ENCODE data around the gene ZNF816. TPM values are rescaled to one million over a fixed set of nuclear protein-coding genes. Genes with fewer than 3 reads are reported as not detected.

Gene ZNF816
- total RNA-seq, result 15.7 TPM

DNA sequence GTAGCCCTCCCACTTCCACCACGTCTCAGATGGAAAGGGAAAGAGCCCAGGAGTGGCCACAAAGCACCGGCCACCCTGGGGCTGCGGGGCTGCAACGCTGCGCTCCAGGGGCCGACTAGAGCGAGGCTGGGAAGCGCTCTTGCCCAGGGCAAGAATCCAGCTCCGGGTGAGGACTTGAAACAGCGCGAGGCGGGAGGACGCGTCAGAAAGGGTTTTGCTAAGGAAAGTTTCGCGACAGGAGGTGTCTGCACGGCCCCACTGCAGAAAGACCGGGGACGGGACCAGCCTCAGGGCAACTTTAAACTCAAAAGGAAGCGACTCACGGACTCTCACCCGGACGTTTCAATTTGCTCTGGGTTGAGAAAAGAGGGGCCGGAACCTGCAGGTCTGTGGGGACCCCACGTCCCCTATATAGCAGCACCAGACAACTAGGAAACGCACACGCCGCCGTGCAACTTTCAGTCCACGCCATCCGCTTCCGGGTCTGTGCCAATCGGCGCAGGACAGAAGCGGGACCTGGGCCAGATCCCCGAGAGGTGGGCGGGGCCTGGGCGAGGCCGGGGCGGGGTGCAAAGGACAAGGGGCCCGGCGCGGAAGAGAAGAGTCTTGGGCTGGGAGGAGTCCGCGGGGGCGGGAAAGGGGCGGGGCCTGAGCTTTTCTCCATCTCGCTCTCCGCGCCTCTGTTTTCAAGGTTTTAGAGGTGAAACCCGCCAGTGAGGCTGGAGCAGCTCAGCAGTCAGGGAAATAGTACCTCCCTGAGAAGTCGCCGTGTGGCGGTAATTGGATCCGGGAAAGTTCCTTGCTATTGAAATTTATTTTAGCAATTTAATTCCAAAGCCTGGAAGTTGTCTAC lies at the start of gene ZNF816:
Gene ZNF816, minus strand, starts transcription at position 488 of the 853 bp plus-strand sequence. CDS start 6,792 bp downstream, outside the sequence.

DNA sequence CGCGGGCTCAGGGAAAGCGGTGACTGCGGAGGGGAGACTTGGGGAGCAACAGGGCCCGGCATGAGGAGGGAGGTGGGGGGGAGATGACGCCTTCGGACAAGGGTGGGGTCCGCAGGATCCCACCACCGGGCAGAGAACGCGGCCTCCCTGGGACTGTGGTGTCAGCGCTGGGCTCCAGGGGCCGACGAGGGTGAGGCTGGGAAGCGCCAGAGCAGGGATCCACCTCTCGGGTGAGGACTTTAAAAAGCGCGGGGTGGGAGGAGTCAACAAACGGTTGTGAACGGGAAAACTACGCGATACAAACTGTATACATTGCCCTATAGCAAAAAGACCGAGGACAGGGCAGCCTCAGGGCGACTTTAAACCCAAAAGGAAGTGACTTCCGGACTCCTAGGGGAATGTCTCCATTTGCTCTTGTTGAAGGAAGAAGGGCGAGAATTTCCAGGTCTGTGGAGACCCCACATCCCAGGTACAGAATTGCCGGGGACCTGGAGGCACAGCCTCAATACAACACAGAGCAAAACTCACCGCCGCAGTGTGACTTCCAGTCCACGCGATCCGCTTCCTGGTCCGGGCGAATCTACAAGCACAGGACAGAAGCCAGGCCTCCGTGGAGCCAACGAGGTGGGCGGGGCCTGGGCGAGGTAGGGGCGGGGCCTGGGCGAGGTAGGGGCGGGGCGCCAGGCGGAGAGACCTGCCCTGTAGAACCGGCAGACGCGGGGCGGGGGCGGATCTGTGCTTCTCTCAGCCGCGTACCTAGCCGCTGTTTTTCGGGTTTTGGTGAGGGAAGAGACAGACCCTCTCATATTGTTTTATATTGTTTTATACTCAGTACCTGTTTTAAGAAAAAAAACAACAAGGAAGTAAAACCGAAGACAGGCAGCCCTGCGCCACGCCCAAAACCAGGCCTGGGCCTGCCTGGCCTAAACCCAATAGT lies 39.6 kb downstream of the ZNF816 start, which contains the start of gene ZNF888:
Gene ZNF888, minus strand, starts transcription at position 588 of the 937 bp plus-strand sequence. CDS start 5,555 bp downstream, outside the sequence.

Other genes starting within 250 kb of the ZNF816 start
- gene ZNF611, start 227.8 kb downstream of the ZNF816 start, total RNA-seq, result 24.5 TPM
- gene ZNF600, start 176.1 kb downstream of the ZNF816 start, total RNA-seq, result 4.2 TPM
- gene ZNF28, start 141.2 kb downstream of the ZNF816 start, total RNA-seq, result 24.7 TPM
- gene ZNF468, start 105.3 kb downstream of the ZNF816 start, total RNA-seq, result 43.4 TPM
- gene ZNF320, start 65.2 kb downstream of the ZNF816 start, total RNA-seq, result 51.3 TPM
- gene ZNF888, start 39.5 kb downstream of the ZNF816 start, total RNA-seq, result 16.1 TPM
- gene ERVV-1, start 51.0 kb upstream of the ZNF816 start, total RNA-seq, result not detected
- not detected for gene ERVV-2, start 81.9 kb upstream of the ZNF816 start, total RNA-seq
- gene ZNF160, start 140.5 kb upstream of the ZNF816 start, total RNA-seq, result 87.9 TPM
- 25.6 TPM for gene ZNF415, start 170.0 kb upstream of the ZNF816 start, total RNA-seq
- gene ZNF347, start 196.2 kb upstream of the ZNF816 start, total RNA-seq, result 22.3 TPM
- 4.3 TPM for gene ZNF665, start 230.5 kb upstream of the ZNF816 start, total RNA-seq

All from camera-type eye (tissue), 1 donor.